GM21390 (cell line): ENCODE data around the gene RHEBL1.

ENCODE experiments used
- ATAC-seq: cut with Tn5 transposase; IDR thresholded peaks from one replicate; pipeline ENCODE4 v1.9.1; 2021; ENCODE audit not compliant: unreplicated experiment

The RHEBL1 gene

GRCh38 chr12:49038291-49038955 lies 31.4 kb downstream of the RHEBL1 start:
- no peak for ATAC-seq

GRCh38 chr12:49037947-49038237 lies 31.9 kb downstream of the RHEBL1 start:
- ATAC-seq: no peak

- ATAC-seq: no peak
Observed at GRCh38 chr12:49037111-49037946, 32.5 kb downstream of the RHEBL1 start.

DNA sequence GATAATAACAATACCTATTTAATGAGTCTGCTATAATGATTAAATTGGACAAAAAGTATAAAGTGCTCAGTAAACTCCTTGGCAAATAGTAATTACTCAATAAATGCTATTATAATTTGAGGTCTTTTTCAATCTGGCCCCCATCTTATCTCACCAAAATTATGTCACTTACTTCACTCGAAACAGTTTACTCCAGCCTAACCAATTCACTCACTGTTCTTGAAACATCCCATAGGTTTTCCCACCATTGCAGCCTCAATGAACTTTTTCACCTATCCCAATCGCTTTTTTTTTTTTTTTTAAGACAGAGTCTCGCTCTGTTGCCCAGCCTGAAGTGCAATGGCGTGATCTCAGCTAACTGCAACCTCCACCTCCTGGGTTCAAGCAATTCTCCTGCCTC lies 33.8 kb downstream of the RHEBL1 start:
- ATAC-seq: no peak

- ATAC-seq: no peak
Observed at GRCh38 chr12:49034286-49034622, 35.5 kb downstream of the RHEBL1 start.

DNA sequence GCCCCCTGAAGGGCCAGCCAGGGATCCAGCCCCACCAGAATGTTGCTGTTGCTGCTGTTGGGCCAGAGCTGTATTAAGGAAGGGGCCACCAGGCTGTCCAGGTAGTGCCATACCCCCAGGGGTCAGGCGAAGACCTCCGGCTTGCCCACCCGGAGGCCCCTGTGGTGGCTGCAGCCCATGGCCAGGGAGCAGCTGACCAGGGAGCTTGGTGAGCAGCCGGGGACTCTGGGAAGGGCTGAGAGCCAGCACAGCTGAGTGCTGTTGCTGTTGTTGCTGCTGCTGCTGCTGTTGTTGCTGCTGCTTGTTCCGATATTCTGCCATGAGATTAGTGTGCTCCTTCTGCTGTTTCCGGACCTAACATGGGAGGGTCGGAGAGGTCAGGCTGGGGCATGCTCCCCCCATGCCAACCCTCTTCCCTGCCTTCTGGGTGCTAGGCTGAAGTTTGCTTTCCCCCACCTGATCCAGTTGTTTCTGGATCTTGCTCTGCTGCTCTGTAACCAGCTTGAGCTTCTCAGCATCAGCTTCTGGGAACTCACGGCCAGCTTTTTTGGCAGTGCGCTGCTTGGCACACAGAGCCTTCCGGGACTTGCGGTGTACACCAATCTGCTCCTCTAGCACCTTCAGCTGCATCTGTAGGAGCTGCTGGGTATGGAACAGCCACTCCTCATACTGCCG lies 36.0 kb downstream of the RHEBL1 start:
- no peak for ATAC-seq

- no peak for ATAC-seq
Observed at GRCh38 chr12:49032679-49033447, 36.9 kb downstream of the RHEBL1 start.

GRCh38 chr12:49032276-49032675 lies 37.5 kb downstream of the RHEBL1 start:
- ATAC-seq: no peak

DNA sequence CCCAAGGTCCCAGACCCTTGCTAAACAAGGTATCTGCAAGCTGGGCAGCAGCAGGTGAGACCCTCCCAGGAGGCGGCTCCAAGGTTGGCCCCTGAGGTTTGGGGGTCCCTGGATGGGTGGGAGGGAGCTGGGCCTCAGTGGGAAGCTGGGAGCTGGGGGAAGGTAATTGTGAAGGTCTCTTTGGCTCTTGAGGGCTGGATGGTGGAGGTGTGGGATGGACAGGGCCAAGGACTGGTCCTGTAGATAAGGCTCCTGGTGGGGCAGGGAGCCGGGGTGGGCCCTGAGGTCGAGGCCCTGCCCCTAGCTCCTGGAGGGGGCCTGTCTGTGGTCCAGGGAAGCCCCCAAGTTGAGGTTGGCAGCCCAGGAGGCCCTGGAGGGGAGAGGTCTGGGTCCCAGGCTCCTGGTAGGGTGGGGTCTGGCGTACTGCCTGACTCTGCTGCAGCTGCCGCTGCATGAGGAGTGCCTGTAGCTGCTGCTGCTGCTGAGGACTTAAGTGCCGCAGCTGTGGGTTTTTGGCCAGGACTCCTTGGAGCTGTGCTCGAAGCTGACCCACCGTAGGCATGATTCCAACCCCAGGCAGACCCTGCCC lies 38.1 kb downstream of the RHEBL1 start:
- no peak for ATAC-seq

DNA sequence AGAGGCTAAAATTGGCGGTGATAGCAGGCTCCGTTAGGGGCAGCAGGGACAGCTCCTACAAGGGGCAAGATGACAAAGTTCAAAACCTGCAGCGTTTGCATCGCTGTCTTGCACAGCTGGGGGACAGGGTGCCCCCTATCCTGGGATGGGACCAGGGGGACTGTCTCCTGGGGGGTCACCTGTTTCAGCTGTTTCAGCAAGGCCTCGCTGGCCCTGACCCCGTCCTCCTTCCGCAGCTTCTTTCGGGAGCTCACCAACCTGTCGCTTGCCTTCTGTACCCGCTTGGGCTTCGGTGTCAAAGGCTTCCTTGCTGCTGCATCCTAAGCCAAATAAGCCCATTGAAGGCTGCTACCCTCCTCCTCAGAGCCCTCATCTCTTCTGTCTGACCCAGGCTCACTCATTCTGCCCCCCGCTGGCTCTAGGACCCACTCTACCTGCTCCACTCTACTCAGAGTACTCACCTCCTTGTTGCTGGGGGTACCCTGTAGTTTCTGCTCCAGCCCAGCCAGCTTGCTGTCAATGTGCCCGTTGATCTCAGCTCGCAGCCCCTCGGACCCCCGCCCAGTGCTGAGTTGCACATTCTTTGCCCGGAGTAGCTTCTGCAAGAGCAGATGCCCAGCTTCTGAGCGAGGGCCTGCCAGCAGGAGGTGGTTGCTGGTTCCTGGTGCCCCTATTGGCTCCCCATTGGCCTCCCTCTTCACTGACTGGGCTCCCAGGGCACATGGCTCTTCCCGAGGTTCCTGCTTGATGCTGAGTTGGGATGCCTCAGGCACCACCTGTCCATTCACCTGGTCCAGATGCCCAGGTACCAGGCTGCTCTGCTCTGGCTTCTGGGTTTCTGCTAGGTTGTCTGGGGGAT lies 38.8 kb downstream of the RHEBL1 start:
- no peak for ATAC-seq

DNA sequence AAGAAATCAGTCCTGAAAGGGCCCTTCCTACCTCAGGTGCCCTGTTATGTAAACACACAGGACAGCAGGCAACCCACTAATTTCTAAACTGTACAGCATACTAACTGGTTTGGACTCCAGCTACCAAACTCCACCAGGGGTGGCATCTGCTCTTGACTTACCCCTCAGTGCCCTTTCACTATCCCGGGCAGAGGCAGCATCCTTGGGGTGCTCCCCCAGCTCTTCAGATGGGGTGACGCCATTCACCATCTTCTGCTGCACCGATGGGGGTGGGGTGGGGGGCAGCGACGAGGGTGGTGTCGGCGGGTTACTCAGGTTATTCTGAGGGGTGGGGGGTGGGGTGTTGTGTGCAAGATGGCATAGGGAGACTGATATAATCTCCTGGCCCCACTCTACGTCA lies 39.7 kb downstream of the RHEBL1 start:
- ATAC-seq: no peak

GRCh38 chr12:49028666-49029275 lies 41.0 kb downstream of the RHEBL1 start:
- ATAC-seq: no peak

DNA sequence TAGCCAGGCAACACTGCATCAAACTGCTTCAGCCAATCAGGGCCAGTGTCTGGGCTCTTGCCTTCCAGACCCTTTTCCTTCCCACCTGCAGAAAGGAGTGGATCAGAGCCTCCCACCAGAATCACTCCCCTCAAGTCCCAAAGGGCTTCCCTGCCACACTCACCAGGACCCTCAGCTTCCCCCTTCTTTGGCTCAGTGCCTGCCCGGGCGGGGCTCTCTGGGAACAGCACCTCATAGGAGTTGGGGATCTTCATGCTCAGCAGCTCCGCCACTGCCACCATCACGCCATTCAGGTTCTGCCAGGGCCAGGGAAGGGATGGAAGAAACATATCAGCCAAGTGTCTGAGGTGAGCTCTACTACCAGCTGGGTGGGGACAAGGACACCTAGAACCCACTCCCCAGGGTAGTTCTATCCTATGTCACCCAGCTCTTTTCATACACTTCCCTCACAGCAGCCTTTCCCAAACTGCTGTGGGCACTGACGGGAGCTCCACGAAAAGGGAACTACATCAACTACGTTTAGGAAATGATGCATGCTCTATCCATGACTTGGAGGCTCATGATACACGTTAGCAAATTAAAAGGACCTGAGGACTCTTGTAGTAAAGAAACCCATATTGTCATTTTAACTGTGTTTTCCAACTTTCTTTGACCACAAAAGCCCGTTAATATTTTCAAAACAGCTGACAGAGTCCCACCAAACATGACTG lies 41.8 kb downstream of the RHEBL1 start:
- ATAC-seq: no peak

DNA sequence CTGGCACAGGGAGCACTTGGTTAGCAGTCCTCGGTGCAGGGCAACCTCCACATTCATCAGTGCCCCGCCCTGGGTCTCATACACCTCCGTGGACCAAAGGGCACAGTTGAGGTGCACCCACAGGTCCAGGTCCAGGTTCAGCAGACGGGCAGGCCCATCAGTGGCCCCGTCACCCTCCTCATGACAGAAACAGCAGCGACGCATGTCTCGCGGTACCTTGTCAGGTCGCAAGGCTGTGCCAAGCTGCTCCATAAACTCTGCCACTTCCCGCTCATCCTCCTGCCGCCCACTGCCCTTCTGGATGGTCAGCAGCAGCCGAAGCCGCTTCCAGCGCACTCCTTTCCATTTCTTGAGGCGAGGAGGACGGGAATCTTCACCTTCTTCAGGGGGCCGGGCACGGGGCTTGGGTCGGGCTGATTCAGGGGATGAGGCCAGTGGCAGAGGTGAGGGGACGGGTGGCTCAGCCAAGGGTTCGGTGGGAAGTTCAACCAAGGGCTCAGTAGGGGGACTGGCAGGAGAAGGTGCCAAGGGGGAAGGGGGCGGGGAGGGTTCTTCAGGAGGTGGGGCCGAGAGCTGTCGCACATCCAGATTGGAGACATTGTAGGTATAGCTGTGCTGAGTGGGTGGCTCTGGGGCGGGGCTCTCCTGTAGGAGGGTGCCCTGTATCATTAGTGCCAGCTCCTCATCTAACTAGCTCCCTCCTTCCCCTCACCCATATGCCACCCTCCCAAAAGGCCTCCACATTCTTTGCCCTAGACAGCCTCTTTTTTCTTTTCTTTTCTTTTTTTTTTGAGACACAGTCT lies 42.9 kb downstream of the RHEBL1 start:
- ATAC-seq: no peak

- no peak for ATAC-seq
Observed at GRCh38 chr12:49026101-49026500, 43.7 kb downstream of the RHEBL1 start.

GRCh38 chr12:49025463-49025862 lies 44.3 kb downstream of the RHEBL1 start:
- ATAC-seq: no peak

DNA sequence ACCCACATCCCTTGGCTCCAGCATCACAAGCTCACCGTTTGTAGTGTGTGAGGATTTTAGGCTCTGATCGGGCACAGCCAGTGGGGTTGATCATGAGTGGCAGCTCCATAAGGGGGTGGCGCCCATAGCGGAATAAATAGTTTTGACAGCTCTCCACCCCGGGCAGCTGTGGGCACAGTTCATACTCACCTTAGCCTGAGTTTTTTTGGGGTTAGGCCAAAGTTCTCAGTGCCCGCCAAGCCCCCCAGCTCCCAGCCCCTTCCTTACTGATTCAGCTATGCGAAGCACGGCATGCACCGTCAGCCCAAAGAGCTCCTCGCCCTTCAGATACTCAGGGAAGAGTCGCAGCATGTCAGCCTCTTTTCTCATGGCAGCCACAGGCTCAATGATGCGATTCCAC lies 45.2 kb downstream of the RHEBL1 start:
- ATAC-seq: no peak

DNA sequence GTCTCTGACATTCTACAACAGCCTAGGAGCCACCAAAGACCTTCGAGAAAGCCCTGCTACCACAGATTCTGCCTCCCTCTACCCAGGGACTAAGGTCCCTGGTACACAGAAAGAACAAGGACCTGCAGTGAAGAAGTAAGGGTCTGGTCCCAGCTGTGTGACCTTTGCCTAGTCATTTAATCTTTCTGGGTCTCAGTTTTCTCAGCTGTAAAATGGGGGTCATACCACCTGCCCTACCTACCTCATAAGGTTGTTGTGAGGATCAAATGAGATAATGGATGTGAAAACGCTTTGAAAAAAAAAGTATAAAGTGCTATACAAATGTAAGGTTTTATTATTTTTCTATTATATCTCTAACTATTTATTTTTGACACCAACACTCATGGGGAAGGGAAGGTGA lies 46.0 kb downstream of the RHEBL1 start:
- no peak for ATAC-seq
